Breast epithelium (tissue), 4 donors: ENCODE data around the gene ZNF646. TPM values are rescaled to one million over a fixed set of nuclear protein-coding genes. Genes with fewer than 3 reads are reported as not detected.

Experiments used
- DNase-seq, 2 donors: peaks; one replicate each; pipeline ENCODE4 v3.0.0-alpha.2; 2019; ENCODE audit warnings: low spot score in 2 of 2
- H3K27ac ChIP-seq, 2 donors: fragments of 200-600 bp; sonication (generic) in 1 of 2; one replicate each; pipeline ENCODE4 v1.5.1; 2016 to 2019; ENCODE audit warnings: mild to moderate bottlenecking in 1 of 2
- H3K27me3 ChIP-seq, 2 donors: fragments of 200-600 bp; sonication (generic) in 1 of 2; one replicate each; pipeline versions ENCODE4 v1.5.1 to v1.6.0; 2017 to 2019; ENCODE audit warnings: control low read depth in 1 of 2, mild to moderate bottlenecking in 1 of 2
- H3K36me3 ChIP-seq: fragments of 200-600 bp; one replicate; pipeline ENCODE4 v1.5.1; 2019
- H3K4me1 ChIP-seq, 2 donors: fragments of 200-600 bp; sonication (generic); one replicate each; pipeline ENCODE4 v1.5.1; 2016 to 2019; ENCODE audit warnings: control low read depth in 1 of 2
- H3K4me3 ChIP-seq, 3 donors: fragments of 200-600 bp; sonication (generic); 1 replicate in 2 of 3; 2 replicates in 1 of 3; pipeline ENCODE4 v1.5.1; 2016 to 2019; ENCODE audit warnings: mild to moderate bottlenecking in 3 of 3, moderate library complexity in 2 of 3
- H3K9me3 ChIP-seq, 2 donors: fragments of 200-600 bp; sonication (generic) in 1 of 2; one replicate each; pipeline ENCODE4 v1.5.1; 2016 to 2019; ENCODE audit warnings: control low read depth in 1 of 2
- CTCF ChIP-seq, 3 donors: fragments of 450-650 bp; IDR thresholded peaks; one replicate each; pipeline ENCODE4 v1.5.1; 2016 to 2017; ENCODE audit warnings: antibody characterized with exemption in 3 of 3, mild to moderate bottlenecking in 3 of 3, moderate library complexity in 3 of 3
- POLR2A ChIP-seq: fragments of 450-650 bp; IDR thresholded peaks from one replicate; pipeline ENCODE4 v1.6.1; 2016; ENCODE audit warnings: antibody characterized with exemption, mild to moderate bottlenecking, moderate library complexity
- POLR2AphosphoS5 ChIP-seq, 3 donors: sonication (generic); formaldehyde crosslinking; IDR thresholded peaks; one replicate each; pipeline ENCODE4 v1.6.1; 2017; ENCODE audit warnings: antibody characterized with exemption in 3 of 3
- intact Hi-C: fragments of 100-400 bp; cut with DNase I; formaldehyde crosslinking; loops from one replicate; pipeline ENCODE4 v1.15.1; 2023; ENCODE audit warnings: low total_unique reads
- total RNA-seq, 3 donors: library from RNA; depleted of rRNA; stranded (reverse); fragments of >200 nt; gene quantifications; one replicate each; pipeline ENCODE4 v1.1.0, GENCODE V29; 2016

Gene ZNF646
- total RNA-seq, 3 donors from 2014 or later, result 12.5 to 17.3 (median 13.1) TPM

- no peaks in the 10 kb centered on the region for H3K27me3 ChIP-seq
- H3K4me1 ChIP-seq, result no peaks in the 10 kb centered on the region
- no peak overlapping the region for H3K4me3 ChIP-seq
- intact Hi-C loops, result no loop called here
- H3K27ac ChIP-seq, result no peak overlapping the region
- no peak for DNase-seq
- H3K9me3 ChIP-seq, result no peaks in the 10 kb centered on the region
- no peak for TF ChIP-seq POLR2AphosphoS5 (IDR thresholded peaks at IDR 0.05)
- no peak for TF ChIP-seq CTCF (IDR thresholded peaks at IDR 0.05)
- no peak for TF ChIP-seq POLR2A
- H3K36me3 ChIP-seq, result no peaks in the 10 kb centered on the region
Measured at GRCh38 chr16:31082368-31083045, 8.3 kb downstream of the ZNF646 start.

GRCh38 chr16:31083081-31083480, 8.9 kb downstream of the ZNF646 start:
- no peaks in the 10 kb centered on the region for H3K9me3 ChIP-seq
- no peak overlapping the region for H3K4me3 ChIP-seq
- intact Hi-C loops, result no loop called here
- TF ChIP-seq POLR2A (no peak), POLR2AphosphoS5 (IDR thresholded peaks at IDR 0.05) (no peak), CTCF (IDR thresholded peaks at IDR 0.05) (no peak)
- H3K27me3 ChIP-seq, result no peaks in the 10 kb centered on the region
- no peaks in the 10 kb centered on the region for H3K4me1 ChIP-seq
- no peaks in the 10 kb centered on the region for H3K36me3 ChIP-seq
- no peak for DNase-seq
- no peak overlapping the region for H3K27ac ChIP-seq

GRCh38 chr16:31083556-31083955, 9.3 kb downstream of the ZNF646 start:
- no peak for TF ChIP-seq CTCF (IDR thresholded peaks at IDR 0.05)
- TF ChIP-seq POLR2AphosphoS5 (IDR thresholded peaks at IDR 0.05), result no peak
- no peak for TF ChIP-seq POLR2A
- Histone ChIP-seq H3K27me3 (no peaks in the 10 kb centered on the region), H3K9me3 (no peaks in the 10 kb centered on the region), H3K27ac (peak overlapping the region in 1 of 2 donors; percentile 12), H3K36me3 (no peaks in the 10 kb centered on the region), H3K4me1 (no peaks in the 10 kb centered on the region), H3K4me3 (no peak overlapping the region)
- intact Hi-C loops, result no loop called here
- DNase-seq, result no peak

GRCh38 chr16:31083981-31084380, 9.8 kb downstream of the ZNF646 start:
- intact Hi-C loops, result no loop called here
- peak overlapping the region in 1 of 2 donors; percentile 12 for H3K27ac ChIP-seq
- no peak for TF ChIP-seq POLR2A
- TF ChIP-seq POLR2AphosphoS5 (IDR thresholded peaks at IDR 0.05), result no peak
- no peak for TF ChIP-seq CTCF (IDR thresholded peaks at IDR 0.05)
- no peak for DNase-seq
- no peaks in the 10 kb centered on the region for H3K4me1 ChIP-seq
- H3K9me3 ChIP-seq, result no peaks in the 10 kb centered on the region
- no peaks in the 10 kb centered on the region for H3K36me3 ChIP-seq
- no peaks in the 10 kb centered on the region for H3K27me3 ChIP-seq
- H3K4me3 ChIP-seq, result no peak overlapping the region

- Histone ChIP-seq H3K27me3 (no peaks in the 10 kb centered on the region), H3K36me3 (no peaks in the 10 kb centered on the region), H3K4me3 (no peak overlapping the region), H3K9me3 (no peaks in the 10 kb centered on the region), H3K4me1 (no peaks in the 10 kb centered on the region), H3K27ac (no peak overlapping the region)
- DNase-seq, result no peak
- TF ChIP-seq CTCF (IDR thresholded peaks at IDR 0.05) (no peak), POLR2AphosphoS5 (IDR thresholded peaks at IDR 0.05) (no peak), POLR2A (no peak)
- intact Hi-C loops, result no loop called here
Measured at GRCh38 chr16:31084584-31085302, 10.5 kb downstream of the ZNF646 start.
